Stimulated activated CD8-positive, alpha-beta memory T cell treated with anti-CD3 and anti-CD28 coated beads, Interleukin-15, amount 100 ng/mL, for 48 hours (primary cell): ENCODE measurements around the gene NT5M.
"Not testable (repeated sequence)": the region's sequence is repeated elsewhere in the genome, so short reads cannot be mapped to it uniquely, and the experiment has no call there.

Source experiments
- DNase-seq, 2 donors: peaks; one replicate each; pipeline ENCODE4 v3.0.0-alpha.2; 2020; ENCODE audit warnings: low read depth in 2 of 2

The NT5M gene

DNA sequence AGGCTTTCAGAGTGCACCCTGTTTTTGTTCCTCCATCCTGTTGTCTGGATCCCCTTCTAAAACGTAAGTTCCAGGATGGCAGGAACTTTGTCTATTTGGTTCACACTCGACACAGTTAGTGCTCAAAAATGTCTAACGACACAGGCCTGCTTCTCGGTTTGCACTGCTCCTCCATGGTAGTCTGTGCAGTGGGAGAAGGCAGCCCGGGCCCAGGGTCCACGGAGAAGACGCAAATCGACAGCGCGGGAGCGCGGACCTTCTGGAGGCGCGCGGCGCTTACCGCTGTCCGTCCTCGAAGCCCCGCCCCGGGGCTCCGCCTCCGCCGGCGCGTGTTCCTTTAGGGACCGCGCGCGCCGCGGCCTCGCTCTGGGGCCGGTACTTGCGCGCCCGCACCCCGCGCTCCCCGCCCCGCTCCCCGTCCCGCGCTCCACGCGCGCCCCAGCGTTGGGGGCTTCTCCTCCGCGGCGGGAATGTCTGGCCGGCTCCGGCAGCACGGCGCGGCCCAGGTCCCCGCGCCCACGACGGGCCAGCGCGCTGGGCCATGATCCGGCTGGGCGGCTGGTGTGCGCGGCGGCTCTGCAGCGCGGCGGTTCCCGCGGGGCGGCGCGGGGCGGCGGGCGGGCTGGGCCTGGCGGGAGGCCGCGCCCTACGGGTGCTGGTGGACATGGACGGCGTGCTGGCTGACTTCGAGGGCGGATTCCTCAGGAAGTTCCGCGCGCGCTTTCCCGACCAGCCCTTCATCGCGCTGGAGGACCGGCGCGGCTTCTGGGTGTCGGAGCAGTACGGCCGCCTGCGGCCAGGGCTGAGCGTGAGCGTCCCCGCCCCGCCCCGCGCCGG lies at the start of gene NT5M:
Gene NT5M (plus strand): TSS at position 364 of the 837 bp plus-strand sequence. CDS start 178 bp downstream, at position 542.
- DNase-seq, result peak; percentile 64 to 66

GRCh38 chr17:17253406-17253805 lies 49.8 kb upstream of the NT5M start:
- DNase-seq, result no peak

- DNase-seq, result no peak
Measured at GRCh38 chr17:17254036-17254435, 49.1 kb upstream of the NT5M start.

- not testable (repeated sequence) for DNase-seq
Measured at GRCh38 chr17:17255689-17256088, 47.5 kb upstream of the NT5M start.

DNA sequence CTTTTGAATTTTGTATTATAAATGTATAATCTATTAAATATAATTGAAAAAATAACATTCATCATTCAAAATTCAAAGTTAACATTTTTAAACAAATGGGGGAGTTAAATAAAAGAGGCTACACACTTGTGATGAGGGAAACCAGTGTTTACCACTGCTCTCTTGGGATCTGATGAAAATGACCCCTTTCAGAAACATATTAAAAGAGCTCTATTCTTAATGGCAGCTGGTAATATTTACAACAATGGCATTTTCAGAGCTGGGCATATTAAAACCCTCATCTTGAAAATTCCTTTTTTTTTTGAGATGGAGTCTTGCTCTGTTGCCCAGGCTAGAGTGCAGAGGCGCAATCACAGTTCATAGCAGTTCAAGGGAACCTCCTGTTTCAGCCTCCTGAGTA lies 46.9 kb upstream of the NT5M start:
- DNase-seq, result no peak

GRCh38 chr17:17258011-17258410 lies 45.2 kb upstream of the NT5M start:
- no peak for DNase-seq

DNA sequence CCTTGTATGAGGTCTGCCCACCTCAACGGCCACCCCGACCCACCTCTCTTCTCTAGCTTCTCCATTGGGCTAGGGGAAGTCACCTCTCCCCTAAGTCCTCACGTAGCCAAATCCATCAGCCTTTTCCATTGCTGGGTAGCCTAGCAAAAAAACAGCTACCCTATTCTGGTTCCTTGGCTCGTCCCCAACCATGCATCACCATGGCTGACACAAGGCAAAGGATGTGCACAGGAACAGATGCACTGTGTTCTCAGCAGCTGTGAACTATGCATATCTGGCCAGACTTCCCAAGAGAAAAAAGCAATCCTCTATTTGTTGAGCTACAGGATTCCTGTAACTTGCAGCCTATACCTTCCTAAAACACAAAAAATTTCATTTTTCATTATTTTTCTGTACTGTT lies 44.2 kb upstream of the NT5M start:
- DNase-seq, result no peak

DNA sequence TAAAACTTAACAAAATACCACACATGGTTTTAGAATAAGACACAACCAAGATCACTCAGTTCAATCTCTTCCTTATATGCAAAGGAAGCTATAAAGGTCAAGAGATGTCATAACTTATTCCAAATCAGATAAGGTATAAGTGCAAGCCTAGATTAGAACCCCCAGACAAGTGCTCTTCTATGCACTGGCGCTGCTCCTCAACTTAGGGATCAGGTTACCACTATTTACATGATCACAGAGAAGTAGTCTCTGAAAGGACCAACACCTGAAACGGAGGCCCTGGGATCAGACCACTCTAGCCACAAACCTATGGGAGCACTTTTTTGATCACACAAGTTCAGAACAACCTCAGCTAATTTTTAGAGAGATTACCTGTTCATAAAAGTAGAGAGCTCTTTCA lies 38.7 kb upstream of the NT5M start:
- no peak for DNase-seq

GRCh38 chr17:17269926-17270773 lies 33.0 kb upstream of the NT5M start:
- peak in 1 of 2 donors; percentile 8 for DNase-seq

DNA sequence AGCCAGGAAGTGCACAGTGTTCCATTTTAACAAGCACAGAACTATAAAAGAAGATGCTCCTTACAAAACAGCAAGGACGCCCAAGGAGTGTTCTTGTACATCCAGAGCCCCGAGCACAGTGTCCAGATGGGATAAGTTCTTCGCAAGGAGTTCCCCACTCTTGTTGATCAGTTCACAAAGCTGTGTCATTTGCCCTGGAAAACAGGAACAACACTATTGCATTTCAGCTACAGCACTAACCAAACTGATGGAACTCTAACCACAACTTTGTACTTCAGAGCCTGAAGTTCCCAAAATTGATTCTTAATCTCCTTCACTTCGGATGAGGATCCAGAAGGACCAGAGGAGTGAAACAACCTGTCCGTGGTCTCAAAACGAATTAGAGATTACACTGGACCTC lies 27.2 kb upstream of the NT5M start:
- no peak for DNase-seq

- DNase-seq, result not testable (repeated sequence)
Measured at GRCh38 chr17:17277431-17277830, 25.7 kb upstream of the NT5M start.

- DNase-seq, result no peak
Measured at GRCh38 chr17:17279316-17279715, 23.9 kb upstream of the NT5M start.

- DNase-seq, result peak; percentile 95 to 97
Measured at GRCh38 chr17:17280613-17281549, 22.3 kb upstream of the NT5M start, which contains the start of gene COPS3. Gene COPS3, minus strand, starts transcription at chr17:17281246. Its CDS starts 60 bp downstream, at chr17:17281186.

GRCh38 chr17:17285951-17286350 lies 17.2 kb upstream of the NT5M start:
- DNase-seq, result no peak

DNA sequence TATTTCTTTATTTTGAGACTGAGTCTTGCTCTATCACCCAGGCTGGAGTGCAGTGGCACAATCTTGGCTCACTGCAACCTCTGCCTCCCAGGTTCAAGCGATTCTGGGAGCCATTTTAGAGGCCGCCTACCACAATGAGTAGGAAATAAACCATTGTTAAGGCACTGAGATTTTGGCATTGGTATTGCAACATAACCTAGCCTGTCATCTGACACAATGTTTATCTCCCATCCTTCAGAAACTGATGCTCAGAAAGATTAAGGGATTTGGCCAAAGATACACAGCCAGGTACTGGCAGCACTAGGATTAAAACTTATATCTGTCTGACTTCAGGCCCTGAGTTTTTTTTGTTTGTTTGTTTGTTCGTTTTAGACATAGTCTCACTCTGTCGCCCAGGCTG lies 14.1 kb upstream of the NT5M start:
- no peak for DNase-seq

DNA sequence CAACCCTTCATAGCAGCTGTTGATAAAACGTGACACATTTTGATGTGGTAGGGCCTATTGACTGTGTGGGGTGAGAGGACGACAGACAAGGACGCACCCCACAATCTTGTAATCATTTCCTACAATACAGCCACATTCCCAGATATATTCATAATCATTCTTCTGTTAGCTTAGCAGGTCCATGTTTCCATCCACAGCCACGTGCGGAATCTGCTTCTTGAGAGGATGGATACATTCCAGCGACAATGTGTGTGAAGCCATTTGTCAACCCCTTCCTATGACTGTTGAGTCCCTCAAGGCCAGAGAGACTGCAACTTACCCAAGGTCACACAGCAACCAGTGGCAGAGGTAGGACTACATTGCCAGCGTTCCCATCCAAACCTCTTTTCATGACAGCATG lies 13.5 kb upstream of the NT5M start:
- DNase-seq, result no peak

DNA sequence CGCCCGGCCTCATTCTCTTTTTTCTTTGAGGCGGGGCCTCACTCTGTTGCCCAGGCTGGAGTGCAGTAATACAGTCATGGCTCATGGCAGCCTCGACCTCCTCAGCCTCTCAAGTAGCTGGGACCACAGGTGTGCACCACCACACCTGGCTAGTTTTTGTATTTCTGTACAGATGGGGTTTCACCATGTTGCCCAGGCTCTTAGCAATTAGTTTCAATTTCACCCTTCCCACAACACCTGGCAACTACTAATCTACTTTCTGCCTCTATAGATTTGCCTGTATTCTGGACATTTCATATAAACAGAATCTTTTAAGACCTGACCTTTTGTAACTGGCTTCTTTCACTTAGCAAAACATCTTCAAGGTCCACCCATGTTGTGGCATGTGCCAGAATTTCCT lies 8.0 kb upstream of the NT5M start:
- no peak for DNase-seq

GRCh38 chr17:17297217-17297616 lies 6.0 kb upstream of the NT5M start:
- no peak for DNase-seq

GRCh38 chr17:17298108-17298507 lies 5.1 kb upstream of the NT5M start:
- DNase-seq, result no peak

DNA sequence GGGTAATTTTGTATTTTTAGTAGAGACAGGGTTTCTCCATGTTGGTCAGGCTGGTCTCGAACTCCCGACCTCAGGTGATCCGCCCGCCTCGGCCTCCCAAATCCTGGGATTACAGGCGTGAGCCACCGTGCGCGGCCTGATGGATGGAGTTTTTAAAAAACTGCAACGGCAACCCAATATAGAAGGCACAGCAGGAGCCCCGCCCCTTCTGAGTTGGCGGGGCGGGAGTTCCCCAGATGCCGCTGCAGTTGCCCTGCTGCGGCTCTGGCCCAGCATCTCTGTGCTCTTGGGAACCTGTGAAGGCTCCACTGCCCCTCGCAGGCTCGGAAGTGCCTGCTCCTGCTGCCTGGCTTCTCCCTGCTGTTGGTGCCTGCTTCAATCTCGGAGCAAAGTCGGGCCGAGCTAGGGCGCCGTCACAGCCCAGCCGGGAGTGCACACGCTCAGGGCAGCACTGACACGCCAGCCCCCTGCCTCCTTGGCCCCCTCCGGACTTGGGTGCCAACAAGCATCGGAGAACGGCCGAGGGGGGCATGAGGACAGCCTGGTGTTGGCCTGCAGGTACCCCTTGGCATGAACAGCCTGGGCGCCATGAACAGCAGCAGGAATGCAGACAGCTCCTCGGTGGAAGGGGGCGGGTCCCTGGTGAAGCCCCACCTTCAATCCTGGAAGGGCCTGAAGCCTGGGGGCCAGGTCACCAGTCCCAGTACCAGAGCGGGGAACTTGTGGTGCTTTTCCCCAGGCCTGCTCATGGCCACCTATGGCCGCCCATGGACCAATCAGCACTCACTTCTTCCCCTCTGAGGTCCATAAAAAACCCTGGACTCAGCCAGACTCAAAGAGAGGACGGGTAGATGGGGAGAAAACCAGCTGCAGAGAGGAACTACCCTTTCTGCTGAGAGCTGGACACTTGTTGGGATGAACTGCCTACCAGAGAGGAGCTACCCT lies 2.3 kb upstream of the NT5M start:
- peak; percentile 39 to 41 for DNase-seq
